Lung (tissue), 12 donors: ENCODE data around the gene ACOX1. TPM values are rescaled to one million over a fixed set of nuclear protein-coding genes. Genes with fewer than 3 reads are reported as not detected.
"Not testable (repeated sequence)": the region's sequence is repeated elsewhere in the genome, so short reads cannot be mapped to it uniquely, and the experiment has no call there.

Experiments used
- ATAC-seq: fragments of 200-7000 bp; cut with Tn5 transposase; one replicate; pipeline ENCODE4 v1.9.1; 2020; ENCODE audit warnings: moderate number of reproducible peaks; ENCODE audit not compliant: insufficient read depth, low FRiP score
- DNase-seq, 3 donors: peaks; one replicate each; pipeline ENCODE4 v3.0.0-alpha.2; 2013 to 2017
- H3K27ac ChIP-seq, 2 donors: one replicate each; pipeline ENCODE4 v1.5.1; 2013; ENCODE audit warnings: mild to moderate bottlenecking in 2 of 2, moderate library complexity in 2 of 2, control low read depth in 1 of 2, inconsistent platforms in 1 of 2, low read depth in 1 of 2, low read length in 1 of 2
- H3K27me3 ChIP-seq, 3 donors: one replicate each; pipeline ENCODE4 v1.5.1; 2013; ENCODE audit warnings: low read length in 2 of 3; ENCODE audit not compliant: control insufficient read depth in 3 of 3, insufficient read depth in 3 of 3
- H3K36me3 ChIP-seq, 4 donors: one replicate each; pipeline ENCODE4 v1.5.1; 2013; ENCODE audit warnings: low read length in 4 of 4, mild to moderate bottlenecking in 1 of 4, moderate library complexity in 1 of 4; ENCODE audit not compliant: control insufficient read depth in 4 of 4, insufficient read depth in 4 of 4
- H3K4me1 ChIP-seq, 5 donors: one replicate each; pipeline ENCODE4 v1.5.1; 2013; ENCODE audit warnings: low read length in 5 of 5, mild to moderate bottlenecking in 2 of 5, moderate library complexity in 1 of 5; ENCODE audit not compliant: control insufficient read depth in 5 of 5, insufficient read depth in 5 of 5
- H3K4me3 ChIP-seq: one replicate; pipeline ENCODE4 v1.5.1; 2013; ENCODE audit warnings: mild to moderate bottlenecking, control low read depth, moderate library complexity
- H3K9ac ChIP-seq, 2 donors: one replicate each; pipeline ENCODE4 v1.5.1; 2013; ENCODE audit warnings: low read length in 2 of 2, control low read depth in 1 of 2; ENCODE audit not compliant: insufficient read depth in 1 of 2
- H3K9me3 ChIP-seq, 4 donors: one replicate each; pipeline ENCODE4 v1.5.1; 2013; ENCODE audit warnings: low read length in 3 of 4, mild to moderate bottlenecking in 1 of 4, moderate library complexity in 1 of 4; ENCODE audit not compliant: control insufficient read depth in 4 of 4, insufficient read depth in 3 of 4
- CTCF ChIP-seq: IDR thresholded peaks from 2 replicates; pipeline ENCODE4 v1.5.1; 2012; ENCODE audit warnings: mild to moderate bottlenecking; ENCODE audit errors: control extremely low read depth, extremely low read depth
- whole genome bisulfite sequencing, 2 donors: extraction: QIAGEN DNeasy Blood & Tissue Kit; methylation state at CpG; one replicate each; pipeline ENCODE4 v1.1.7; 2013; 5-methylcytosine and 5-hydroxymethylcytosine counted together
- polyA plus RNA-seq, 2 donors: library from polyadenylated mRNA; stranded (reverse); fragments of 200-250 nt; gene quantifications; one replicate each; pipeline ENCODE4 v1.2.1, GENCODE V29; 2013
- total RNA-seq, 2 donors: library from RNA; depleted of rRNA in 1 of 2; stranded (reverse); fragments of >200 nt in 1 of 2; gene quantifications; one replicate each; pipeline ENCODE4 v1.2.1, GENCODE V29; 2014 to 2021
- donor health status: control.
- donor health status: control.
- donor health status: Bipolar disorder and iron deficiency.
- donor health status: healthy.
- donor health status: DM: yes; HTN: yes; CAD: no.

The ACOX1 gene
- total and polyA plus RNA-seq, 4 donors: 19.9 to 80.1 (median 45.9) TPM

- Histone ChIP-seq H3K4me1 (peaks cover 0 to 4% (median 0%) of the 10 kb centered on the region in 5 donors), H3K9ac (no peak overlapping the region), H3K36me3 (peaks cover 3 to 6% (median 5%) of the 10 kb centered on the region in 4 donors), H3K4me3 (no peak overlapping the region), H3K27ac (peak overlapping the region in 1 of 2 donors; percentile 79), H3K27me3 (no peaks in the 10 kb centered on the region), H3K9me3 (no peaks in the 10 kb centered on the region)
- DNase-seq (no peak), ATAC-seq (no peak)
- WGBS, 2 donors: 35 to 51% methylated on average over 4 of the region's 4 CpGs
- no peak for TF ChIP-seq CTCF
Observed at GRCh38 chr17:75970011-75970523, 8.9 kb downstream of the ACOX1 start.

GRCh38 chr17:75969044-75969443, 9.9 kb downstream of the ACOX1 start:
- H3K9me3 ChIP-seq, ATAC-seq, H3K36me3 ChIP-seq, H3K27ac ChIP-seq, H3K9ac ChIP-seq, H3K4me3 ChIP-seq, H3K27me3 ChIP-seq, DNase-seq, H3K4me1 ChIP-seq: not testable (repeated sequence)
- 85 to 91% methylated on average over 10 of the region's 10 CpGs for WGBS, 2 donors

GRCh38 chr17:75965468-75965867, 13.5 kb downstream of the ACOX1 start:
- Histone ChIP-seq H3K27ac (no peak overlapping the region), H3K27me3 (no peaks in the 10 kb centered on the region), H3K9me3 (no peaks in the 10 kb centered on the region), H3K4me1 (peaks cover 0 to 4% (median 0%) of the 10 kb centered on the region in 5 donors), H3K4me3 (no peak overlapping the region), H3K9ac (no peak overlapping the region), H3K36me3 (peaks cover 1 to 3% (median 1%) of the 10 kb centered on the region in 4 donors)
- ATAC-seq (no peak), DNase-seq (no peak)
- no peak for TF ChIP-seq CTCF
- 96% methylated on average over 6 of the region's 6 CpGs for WGBS, 2 donors

GRCh38 chr17:75959839-75960511, 19.0 kb downstream of the ACOX1 start:
- peaks cover 7 to 18% (median 14%) of the 10 kb centered on the region in 4 donors for H3K36me3 ChIP-seq
- H3K9me3 ChIP-seq: no peaks in the 10 kb centered on the region
- 95 to 97% methylated on average over 11 of the region's 11 CpGs for WGBS, 2 donors
- no peak overlapping the region for H3K27ac ChIP-seq
- DNase-seq (no peak), ATAC-seq (no peak)
- peak overlapping the region in 1 of 2 donors; percentile 23 for H3K9ac ChIP-seq
- H3K27me3 ChIP-seq: no peaks in the 10 kb centered on the region
- H3K4me1 ChIP-seq: peaks cover 0 to 20% (median 0%) of the 10 kb centered on the region in 5 donors
- TF ChIP-seq CTCF: no peak
- no peak overlapping the region for H3K4me3 ChIP-seq
